ENCODE measurements around the gene NKAIN2.

The NKAIN2 gene

GRCh38 chr6:124053315-124053714, 249.7 kb downstream of the NKAIN2 start:
- no peak for DNase-seq (ENCODE audit: low read depth)
- TF ChIP-seq, protein P1, sequence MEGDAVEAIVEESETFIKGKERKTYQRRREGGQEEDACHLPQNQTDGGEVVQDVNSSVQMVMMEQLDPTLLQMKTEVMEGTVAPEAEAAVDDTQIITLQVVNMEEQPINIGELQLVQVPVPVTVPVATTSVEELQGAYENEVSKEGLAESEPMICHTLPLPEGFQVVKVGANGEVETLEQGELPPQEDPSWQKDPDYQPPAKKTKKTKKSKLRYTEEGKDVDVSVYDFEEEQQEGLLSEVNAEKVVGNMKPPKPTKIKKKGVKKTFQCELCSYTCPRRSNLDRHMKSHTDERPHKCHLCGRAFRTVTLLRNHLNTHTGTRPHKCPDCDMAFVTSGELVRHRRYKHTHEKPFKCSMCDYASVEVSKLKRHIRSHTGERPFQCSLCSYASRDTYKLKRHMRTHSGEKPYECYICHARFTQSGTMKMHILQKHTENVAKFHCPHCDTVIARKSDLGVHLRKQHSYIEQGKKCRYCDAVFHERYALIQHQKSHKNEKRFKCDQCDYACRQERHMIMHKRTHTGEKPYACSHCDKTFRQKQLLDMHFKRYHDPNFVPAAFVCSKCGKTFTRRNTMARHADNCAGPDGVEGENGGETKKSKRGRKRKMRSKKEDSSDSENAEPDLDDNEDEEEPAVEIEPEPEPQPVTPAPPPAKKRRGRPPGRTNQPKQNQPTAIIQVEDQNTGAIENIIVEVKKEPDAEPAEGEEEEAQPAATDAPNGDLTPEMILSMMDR (conservative IDR thresholded peaks at IDR 0.05; ENCODE audit: control insufficient read depth, insufficient read depth, low read depth, low read length) = no peak
- H3K4me3 ChIP-seq (ENCODE audit: control insufficient read depth, low read depth, low read length) = no peak overlapping the region

DNA sequence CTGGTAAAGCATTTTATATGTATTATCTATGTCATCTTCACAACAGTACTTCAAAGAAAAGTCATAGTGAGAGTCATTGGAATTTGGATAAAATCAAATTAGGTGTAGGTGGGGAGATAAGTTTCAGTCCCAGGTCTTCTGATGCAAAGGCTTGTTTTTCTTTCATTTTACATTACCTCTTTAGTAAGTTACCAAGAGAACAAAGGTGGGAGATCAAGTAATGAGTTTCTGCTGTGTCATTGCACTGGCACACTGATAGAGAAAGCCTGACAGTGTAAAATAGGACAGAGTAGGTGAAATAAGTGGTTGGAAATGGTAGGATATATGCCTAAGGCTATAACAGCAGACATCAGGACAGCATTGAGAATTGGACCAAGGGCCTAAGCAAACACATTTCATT, 250.4 kb downstream of the NKAIN2 start:
- no peak overlapping the region for H3K4me3 ChIP-seq (ENCODE audit: control insufficient read depth, low read depth, low read length)
- DNase-seq (ENCODE audit: low read depth) = no peak
- TF ChIP-seq, protein P1 (conservative IDR thresholded peaks at IDR 0.05; ENCODE audit: control insufficient read depth, insufficient read depth, low read depth, low read length) = no peak

- DNase-seq (ENCODE audit: low read depth) = no peak
- TF ChIP-seq, protein P1 (conservative IDR thresholded peaks at IDR 0.05; ENCODE audit: control insufficient read depth, insufficient read depth, low read depth, low read length) = no peak
Observed at GRCh38 chr6:124055395-124055794, 251.7 kb downstream of the NKAIN2 start.

GRCh38 chr6:124055963-124056362, 252.3 kb downstream of the NKAIN2 start:
- TF ChIP-seq, protein P1 (conservative IDR thresholded peaks at IDR 0.05; ENCODE audit: control insufficient read depth, insufficient read depth, low read depth, low read length) = no peak
- H3K4me3 ChIP-seq (ENCODE audit: control insufficient read depth, low read depth, low read length) = no peak overlapping the region
- no peak for DNase-seq (ENCODE audit: low read depth)

More at GRCh38 chr6:124055395-124055794, 251.7 kb downstream of the NKAIN2 start:
- no peak overlapping the region for H3K4me3 ChIP-seq (ENCODE audit: control insufficient read depth, low read depth, low read length)

DNA sequence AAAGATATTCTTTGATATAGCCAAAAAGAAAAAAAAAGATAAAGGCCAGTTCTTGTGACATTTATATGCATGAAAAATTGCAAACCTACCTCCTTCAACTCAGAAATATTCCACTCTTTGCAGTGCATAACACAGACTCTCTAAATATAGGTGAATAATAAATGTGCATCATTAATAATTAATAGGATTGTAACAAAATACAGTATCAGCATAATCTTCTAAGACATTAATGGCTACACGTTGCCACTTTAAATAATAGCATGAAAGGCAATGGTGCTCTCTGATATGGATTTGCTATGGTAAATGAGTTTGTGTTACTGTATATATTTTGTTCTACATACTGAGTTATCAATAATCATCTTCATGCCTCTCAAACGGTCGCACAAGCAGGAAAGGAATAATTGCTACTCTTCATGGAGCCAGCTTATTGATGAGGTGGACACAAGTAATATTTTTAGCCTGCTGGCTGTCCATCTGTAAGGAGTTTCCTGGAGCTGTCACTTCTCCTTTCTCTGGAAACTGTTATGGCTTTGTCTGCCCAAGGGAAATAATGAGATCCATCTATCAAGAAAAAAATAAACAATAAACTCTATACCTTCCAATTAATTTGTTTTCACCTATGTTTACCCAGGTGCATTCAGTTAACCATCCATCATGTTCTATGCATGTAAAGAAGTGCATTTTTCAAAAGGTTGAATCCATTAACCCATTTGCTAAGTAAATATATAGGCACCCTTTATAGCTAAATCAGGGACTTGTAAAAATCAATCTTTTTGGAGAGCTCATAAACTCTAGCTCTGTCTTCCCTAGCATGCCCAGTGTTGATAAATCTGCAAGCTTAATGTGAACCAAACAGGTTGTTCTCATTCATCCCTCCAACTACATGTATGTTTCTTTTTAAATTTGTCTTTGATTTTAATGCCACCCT, 253.0 kb downstream of the NKAIN2 start:
- TF ChIP-seq, protein P1 (conservative IDR thresholded peaks at IDR 0.05; ENCODE audit: control insufficient read depth, insufficient read depth, low read depth, low read length) = no peak
- H3K4me3 ChIP-seq (ENCODE audit: control insufficient read depth, low read depth, low read length) = no peak overlapping the region
- DNase-seq (ENCODE audit: low read depth) = no peak

DNA sequence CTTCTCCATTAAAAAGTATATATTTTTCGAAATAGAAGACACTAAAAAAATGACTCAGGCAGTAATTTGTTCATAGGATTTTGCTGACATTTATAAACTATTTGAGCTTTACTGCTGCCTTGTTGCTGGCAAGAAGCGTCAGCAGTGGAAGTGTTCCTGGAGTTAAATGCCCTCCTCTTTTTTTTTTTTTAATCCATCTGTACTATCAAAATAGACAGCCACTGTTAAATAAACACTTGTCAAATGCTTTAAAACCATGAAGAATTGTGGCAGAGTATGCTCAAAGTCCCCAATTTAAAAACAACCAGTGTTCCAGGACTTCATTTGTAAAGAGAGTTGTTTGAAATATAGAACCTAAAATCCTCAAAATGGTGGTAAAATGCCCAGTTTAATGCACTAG, 253.8 kb downstream of the NKAIN2 start:
- TF ChIP-seq, protein P1 (conservative IDR thresholded peaks at IDR 0.05; ENCODE audit: control insufficient read depth, insufficient read depth, low read depth, low read length) = no peak
- H3K4me3 ChIP-seq (ENCODE audit: control insufficient read depth, low read depth, low read length) = no peak overlapping the region
- no peak for DNase-seq (ENCODE audit: low read depth)

Data from fibroblast of mammary gland (primary cell).